Cardiac septum (tissue), 1 donor: ENCODE measurements around the gene CD82. TPM values are rescaled to one million over a fixed set of nuclear protein-coding genes. Genes with fewer than 3 reads are reported as not detected.

Experiments
- DNase-seq: peaks from one replicate; pipeline ENCODE4 v3.0.0-alpha.2; 2020; ENCODE audit warnings: low spot score
- intact Hi-C: fragments of 100-400 bp; cut with DNase I; formaldehyde crosslinking; loops from one replicate; pipeline ENCODE4 v1.14.0; 2022
- total RNA-seq: library from RNA; stranded (reverse); fragmentation: NEBNext Ultra II Directional; extraction: Animal tissue kit (Norgen Biotek cat#: 25700); gene quantifications from one replicate; pipeline ENCODE4 v1.2.1, GENCODE V29; 2021
- donor health status: DM: no; HTN: no; CAD: no.

Gene CD82
- total RNA-seq, 1 donor from 2014 or later = 27.9 TPM

GRCh38 chr11:44608991-44609782 is 43.7 kb downstream of the CD82 start:
- no peak for DNase-seq
- intact Hi-C loops = no loop called here

DNA sequence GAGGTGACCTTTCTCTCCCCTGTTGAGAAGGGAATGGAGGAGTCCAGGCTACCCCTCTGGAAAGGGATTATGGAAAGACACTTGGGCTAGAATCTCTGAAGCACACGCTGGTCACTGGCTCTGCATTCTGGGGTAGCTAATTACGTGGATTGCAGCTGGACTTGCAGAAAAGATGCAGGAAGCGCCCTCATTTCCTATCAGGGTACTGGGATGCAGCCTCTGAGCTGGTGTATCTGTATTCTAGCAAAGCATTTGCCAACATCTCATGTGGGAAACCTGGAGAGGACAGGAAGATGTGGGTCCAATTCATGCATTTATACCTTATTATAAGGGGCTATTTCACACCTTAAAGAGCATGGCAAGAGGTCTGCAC is 44.3 kb downstream of the CD82 start:
- DNase-seq = no peak
- intact Hi-C loops = no loop called here

- intact Hi-C loops = no loop called here
Measured at GRCh38 chr11:44610186-44610955, 44.9 kb downstream of the CD82 start.

GRCh38 chr11:44611088-44611487 is 45.6 kb downstream of the CD82 start:
- intact Hi-C loops = no loop called here
- no peak for DNase-seq

More at GRCh38 chr11:44610186-44610955, 44.9 kb downstream of the CD82 start:
- DNase-seq = no peak

DNA sequence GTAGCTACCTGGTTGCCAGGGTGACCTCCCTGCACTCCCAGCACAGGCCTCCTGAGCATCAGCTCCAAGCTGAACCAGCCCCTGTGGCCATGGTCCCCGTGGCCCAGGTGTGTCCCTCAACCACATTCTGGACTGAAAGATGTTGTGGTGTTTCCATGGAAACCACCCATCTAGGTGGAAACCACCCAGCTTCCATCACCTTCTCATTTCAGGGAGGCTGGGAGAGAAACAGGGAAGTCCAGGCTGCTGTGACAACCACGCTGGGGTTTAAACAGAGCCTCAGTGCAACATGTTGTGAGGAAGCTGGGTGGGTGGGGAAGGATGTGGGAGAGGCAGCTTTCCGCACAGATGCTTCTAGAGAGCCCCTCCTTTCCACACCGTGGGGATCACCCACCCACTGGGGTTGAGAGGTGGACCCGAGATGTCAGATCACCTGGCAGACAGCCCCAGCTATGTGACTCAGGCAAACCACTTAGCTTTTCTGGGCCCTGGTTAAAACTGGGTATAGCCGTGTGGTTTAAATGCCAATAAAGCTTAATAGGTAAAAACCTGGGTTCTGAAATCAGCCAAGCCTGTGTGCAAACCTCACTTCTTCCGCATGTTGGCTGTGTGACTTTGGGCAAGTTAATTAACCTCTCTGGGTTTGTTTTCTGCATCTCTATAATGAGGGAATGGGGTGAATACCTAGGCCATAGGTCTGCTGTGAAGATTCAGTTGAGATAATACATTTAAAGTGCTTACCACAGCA is 46.4 kb downstream of the CD82 start:
- no peak for DNase-seq
- intact Hi-C loops = no loop called here

DNA sequence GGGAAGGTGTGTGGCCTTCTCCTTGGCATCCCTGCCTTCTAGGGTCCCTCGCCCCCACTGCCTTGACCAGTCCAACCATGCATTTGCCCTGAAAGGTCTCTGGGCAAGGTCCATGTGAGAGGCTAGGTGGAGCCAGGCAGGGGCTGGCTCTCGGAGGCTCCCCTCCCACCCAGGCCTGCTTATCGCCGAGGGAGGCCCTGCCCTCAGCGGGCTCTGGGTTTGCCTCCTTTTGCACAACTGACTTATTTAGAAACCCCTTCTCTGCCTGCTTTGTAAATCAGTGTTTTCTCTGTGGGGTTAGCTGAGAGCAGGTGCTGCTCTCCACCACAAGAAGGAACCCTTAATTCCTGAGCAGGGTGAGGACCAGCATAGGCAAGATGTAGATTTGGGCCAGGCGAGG is 47.7 kb downstream of the CD82 start:
- intact Hi-C loops = no loop called here
- no peak for DNase-seq

- no peak for DNase-seq
- intact Hi-C loops = no loop called here
Measured at GRCh38 chr11:44614281-44614775, 48.9 kb downstream of the CD82 start.

GRCh38 chr11:44615041-44615755 is 49.7 kb downstream of the CD82 start:
- intact Hi-C loops = no loop called here
- peak; percentile 46 for DNase-seq

DNA sequence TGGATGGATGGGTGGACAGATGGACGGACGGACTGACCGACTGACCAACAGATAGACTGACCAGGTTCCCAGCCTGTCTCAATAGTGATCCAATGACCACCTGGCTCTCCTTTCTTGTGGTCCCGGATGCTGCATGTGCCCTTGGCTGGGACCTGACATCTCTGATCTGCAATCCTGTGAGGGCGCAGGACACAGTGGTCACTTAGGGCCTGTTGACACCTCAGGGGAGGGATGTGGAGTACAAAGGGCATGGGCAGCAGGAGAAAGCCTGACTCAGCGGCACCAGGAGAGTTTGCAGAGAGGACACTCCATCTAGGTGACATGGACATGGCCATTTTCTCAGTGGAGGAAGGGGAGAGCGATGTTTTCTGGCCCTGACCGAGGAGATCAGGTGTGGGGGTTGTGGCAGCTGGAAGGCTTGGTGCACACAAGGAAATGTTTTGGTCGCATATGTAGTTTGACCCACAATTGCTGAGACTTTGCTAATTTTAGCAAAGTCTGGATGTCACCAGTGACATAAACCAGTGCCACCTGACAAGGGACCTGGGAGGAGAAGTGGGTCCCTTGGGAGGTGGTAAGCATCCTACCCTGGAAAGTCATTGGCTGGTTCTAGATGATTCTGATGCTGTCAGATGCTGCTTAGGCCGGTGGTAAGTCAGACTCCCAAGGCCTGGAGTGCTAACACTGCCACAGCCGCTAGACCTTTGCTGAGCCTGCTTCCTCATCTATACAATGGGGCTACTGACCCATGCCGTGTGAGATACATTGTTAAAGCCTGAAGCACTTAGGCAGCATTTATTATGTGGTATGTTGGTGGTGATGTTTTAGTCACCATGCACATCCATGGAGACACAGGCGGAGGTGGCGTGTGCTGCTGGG is 50.7 kb downstream of the CD82 start:
- peak; percentile 50 for DNase-seq
- intact Hi-C loops = loop anchor here (1.0 kb wide), 1 partner anchor 60 kb away; no protein-coding TSS in a partner anchor

- DNase-seq = peak; percentile 67
- intact Hi-C loops = no loop called here
Measured at GRCh38 chr11:44617671-44618461, 52.4 kb downstream of the CD82 start.

- intact Hi-C loops = no loop called here
- peak; percentile 54 for DNase-seq
Measured at GRCh38 chr11:44618561-44619425, 53.3 kb downstream of the CD82 start.

GRCh38 chr11:44620328-44620725 is 54.9 kb downstream of the CD82 start:
- intact Hi-C loops = loop anchor here (5.0 kb wide), 2 partner anchors 272 to 487 kb away; no protein-coding TSS in a partner anchor
- peak; percentile 35 for DNase-seq

GRCh38 chr11:44621140-44621681 is 55.7 kb downstream of the CD82 start:
- intact Hi-C loops = loop anchor here (1.0 to 5.0 kb wide), 3 partner anchors 271 to 486 kb away; no protein-coding TSS in a partner anchor
- DNase-seq = peak; percentile 91

- DNase-seq = no peak
- intact Hi-C loops = loop anchor here (1.0 to 5.0 kb wide), 3 partner anchors 271 to 486 kb away; no protein-coding TSS in a partner anchor
Measured at GRCh38 chr11:44621784-44622183, 56.3 kb downstream of the CD82 start.

- peak; percentile 70 for DNase-seq
- intact Hi-C loops = loop anchor here (5.0 kb wide), 2 partner anchors 270 to 485 kb away; no protein-coding TSS in a partner anchor
Measured at GRCh38 chr11:44622190-44622650, 56.8 kb downstream of the CD82 start.

DNA sequence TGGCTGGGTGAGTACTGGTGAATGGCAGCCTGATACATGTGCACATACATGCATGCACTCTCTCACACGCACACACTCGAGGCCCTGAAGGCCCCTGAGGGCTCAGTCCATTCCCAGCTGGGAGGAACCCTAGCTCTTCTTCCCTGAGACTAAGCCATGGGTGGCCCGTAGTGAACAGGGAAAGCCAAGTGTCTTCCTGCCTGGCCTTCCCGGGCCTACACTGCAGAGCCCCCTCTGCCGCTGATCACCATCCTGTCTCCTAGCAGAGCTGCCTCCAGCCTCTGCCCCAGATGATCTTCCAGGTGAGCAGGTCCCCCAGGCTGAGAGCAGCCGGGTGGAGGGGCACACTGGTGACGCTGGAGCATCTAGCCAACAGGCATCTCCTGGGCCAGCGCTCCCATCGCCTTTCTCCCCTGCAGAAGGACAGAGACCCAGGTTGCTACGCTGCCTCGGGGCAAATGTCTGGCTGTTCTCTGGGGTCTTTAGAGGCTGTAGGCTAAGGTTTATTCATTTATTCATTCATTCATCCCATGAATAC is 57.3 kb downstream of the CD82 start:
- intact Hi-C loops = loop anchor here (5.0 kb wide), 2 partner anchors 270 to 485 kb away; no protein-coding TSS in a partner anchor
- peak; percentile 62 for DNase-seq
